Measurements from ENCODE around the gene XXYLT1. TPM values are rescaled to one million over a fixed set of nuclear protein-coding genes. Genes with fewer than 3 reads are reported as not detected.
A peak's percentile ranks its signal among the peaks of the same experiment; 100 is the strongest.
"Not testable (repeated sequence)": the region's sequence is repeated elsewhere in the genome, so short reads cannot be mapped to it uniquely, and the experiment has no call there.

The XXYLT1 gene
- total and polyA plus RNA-seq, 9 donors: 17.2 to 30.7 (median 23.9) TPM

DNA sequence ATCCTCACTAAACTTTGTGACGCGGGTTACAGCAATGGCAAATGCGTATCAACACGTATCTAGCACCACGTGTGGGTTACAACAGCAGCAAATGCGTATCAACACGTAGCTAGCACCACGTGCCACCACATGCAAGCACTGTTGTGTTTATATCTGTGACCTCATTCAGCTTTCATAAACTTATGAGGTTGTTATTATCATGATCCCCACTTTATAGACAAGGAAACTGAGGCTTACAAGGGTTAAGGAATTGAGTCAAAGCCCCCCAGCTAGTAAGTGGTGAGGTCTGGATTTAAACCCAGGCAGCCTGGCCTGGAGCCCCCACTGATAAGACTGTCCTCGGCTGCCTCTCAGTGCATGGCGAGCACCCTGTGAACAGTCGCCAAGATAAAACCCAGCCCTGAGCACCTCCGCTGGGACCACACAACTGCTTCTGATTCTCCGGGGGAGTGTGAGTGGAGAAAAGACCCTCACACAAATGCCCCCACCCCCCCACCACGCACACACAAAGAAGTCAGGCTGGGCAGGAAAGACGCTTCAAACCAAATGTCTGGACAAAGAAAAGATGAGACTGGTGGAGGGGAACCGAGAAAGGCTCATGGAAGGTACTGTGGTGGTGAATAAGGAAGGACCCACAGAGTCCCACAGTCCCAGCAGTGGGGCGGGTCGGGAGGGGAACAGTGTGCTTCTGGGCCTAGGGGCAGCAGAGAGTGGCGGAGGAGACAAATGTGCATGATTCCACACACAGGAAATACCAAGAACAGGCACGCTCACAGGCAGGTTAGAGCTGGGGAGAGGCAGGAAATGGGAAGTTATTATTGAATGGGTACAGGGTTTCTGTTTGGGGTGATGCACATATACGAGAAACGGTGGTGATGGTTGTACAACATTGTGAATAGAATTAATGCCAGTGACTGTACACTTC, 173.4 kb downstream of the XXYLT1 start:
- Histone ChIP-seq H3K27me3 (ENCODE audit: control insufficient read depth, insufficient read depth, low read length) (no peaks in the 10 kb centered on the region), H3K9me3 (replicated peaks; ENCODE audit: control insufficient read depth, low read depth, low read length) (no peaks in the 10 kb centered on the region), H3K4me3 (ENCODE audit: low read length) (no peak overlapping the region), H3K36me3 (ENCODE audit: control insufficient read depth, insufficient read depth, low read length) (no peaks in the 10 kb centered on the region), H3K4me1 (ENCODE audit: control insufficient read depth, insufficient read depth, low read length) (peaks cover 29% of the 10 kb centered on the region), H3K27ac (ENCODE audit: low read length) (no peak overlapping the region)
- 89% methylated on average over 10 of the region's 22 CpGs for WGBS (ENCODE audit: insufficient coverage)
- DNase-seq: no peak

DNA sequence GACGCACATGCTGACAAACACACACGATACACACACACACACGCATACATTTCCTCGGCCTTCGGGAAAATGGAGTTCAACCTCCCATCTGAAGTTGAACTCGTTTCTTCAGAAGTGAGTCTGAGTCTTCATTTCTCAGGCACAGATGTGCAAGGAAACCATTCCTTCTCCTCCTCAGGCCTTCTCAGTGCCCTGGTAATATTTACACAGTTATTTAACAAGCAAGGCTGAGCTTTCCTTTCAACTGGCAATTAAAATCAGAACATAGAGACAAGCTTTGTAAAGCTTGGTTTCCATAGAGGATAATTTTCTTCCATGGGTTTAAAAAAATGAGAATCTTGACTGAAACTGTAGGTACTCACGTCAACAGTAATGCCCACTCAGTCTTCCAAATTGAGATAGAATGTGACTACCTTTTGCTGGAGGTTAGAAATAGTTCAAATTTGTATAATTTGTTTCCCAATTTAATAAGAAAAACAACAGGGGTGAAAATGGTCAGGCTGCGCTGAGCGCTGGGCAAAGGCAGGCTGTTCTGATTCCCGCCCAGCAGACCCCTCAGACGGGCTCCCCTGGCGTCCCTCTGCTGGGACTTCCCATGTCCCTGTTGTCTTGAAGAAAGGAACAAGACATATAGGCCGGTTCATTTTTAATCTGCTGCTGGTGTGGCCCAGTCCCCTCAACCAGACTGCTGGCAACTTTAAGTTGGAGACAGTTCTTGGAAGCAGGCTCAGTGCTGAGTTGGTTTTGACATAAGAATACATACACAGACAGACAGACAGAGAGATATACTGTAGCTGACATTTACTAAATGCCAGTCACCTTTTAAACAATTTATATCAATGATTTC, 174.3 kb downstream of the XXYLT1 start:
- Histone ChIP-seq H3K9me3 (replicated peaks; ENCODE audit: control insufficient read depth, low read depth, low read length) (no peaks in the 10 kb centered on the region), H3K27ac (ENCODE audit: low read length) (no peak overlapping the region), H3K36me3 (ENCODE audit: control insufficient read depth, insufficient read depth, low read length) (no peaks in the 10 kb centered on the region), H3K4me3 (ENCODE audit: low read length) (no peak overlapping the region), H3K27me3 (ENCODE audit: control insufficient read depth, insufficient read depth, low read length) (no peaks in the 10 kb centered on the region), H3K4me1 (ENCODE audit: control insufficient read depth, insufficient read depth, low read length) (peaks cover 29% of the 10 kb centered on the region)
- WGBS (ENCODE audit: insufficient coverage): 97% methylated on average over 11 of the region's 13 CpGs
- DNase-seq: no peak

DNA sequence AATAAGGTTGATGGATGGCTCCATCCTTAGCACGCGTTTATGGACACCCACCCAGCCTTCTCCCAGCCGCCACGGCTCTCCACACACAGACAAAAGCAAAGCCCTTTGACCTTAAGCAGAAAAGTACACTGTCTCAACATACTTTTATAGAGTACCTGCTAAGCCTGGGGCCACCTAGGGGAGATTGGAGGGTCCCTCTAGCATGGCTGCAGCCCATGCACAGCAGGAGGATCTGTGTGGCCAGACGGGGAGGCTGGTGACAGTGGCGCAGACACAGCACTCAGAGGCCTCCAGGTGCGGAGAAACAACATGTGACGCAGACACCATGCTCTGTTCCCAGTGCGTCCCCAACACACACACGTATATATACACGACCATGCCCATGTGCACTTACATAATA, 174.9 kb downstream of the XXYLT1 start:
- WGBS (ENCODE audit: insufficient coverage): 96% methylated on average over 4 of the region's 11 CpGs
- DNase-seq: no peak
- no peaks in the 10 kb centered on the region for H3K36me3 ChIP-seq (ENCODE audit: control insufficient read depth, insufficient read depth, low read length)

DNA sequence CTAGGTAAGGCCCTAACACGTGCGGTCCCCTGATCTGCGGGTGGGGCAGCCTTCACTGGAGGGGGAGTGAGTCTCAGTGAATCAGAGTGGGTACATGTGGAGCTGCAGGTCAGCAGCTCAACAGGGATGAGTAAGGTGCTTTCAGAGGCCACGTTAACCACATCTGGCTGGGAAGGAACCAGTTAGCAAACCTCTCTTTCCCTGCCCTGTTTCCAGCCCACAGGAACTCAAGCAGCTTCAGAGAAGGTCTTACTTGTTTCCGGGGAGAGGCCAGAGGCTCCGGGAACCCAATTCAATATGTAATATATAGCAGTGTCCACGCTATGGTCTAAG, 175.3 kb downstream of the XXYLT1 start:
- H3K4me1 ChIP-seq (ENCODE audit: control insufficient read depth, insufficient read depth, low read length): peaks cover 29% of the 10 kb centered on the region
- H3K27me3 ChIP-seq (ENCODE audit: control insufficient read depth, insufficient read depth, low read length): no peaks in the 10 kb centered on the region
- H3K4me3 ChIP-seq (ENCODE audit: low read length): no peak overlapping the region
- DNase-seq: no peak
- H3K27ac ChIP-seq (ENCODE audit: low read length): no peak overlapping the region
- H3K36me3 ChIP-seq (ENCODE audit: control insufficient read depth, insufficient read depth, low read length): no peaks in the 10 kb centered on the region
- H3K9me3 ChIP-seq (replicated peaks; ENCODE audit: control insufficient read depth, low read depth, low read length): no peaks in the 10 kb centered on the region
- 73% methylated on average over 3 of the region's 7 CpGs for WGBS (ENCODE audit: insufficient coverage)

More for the DNA sequence above, 174.9 kb downstream of the XXYLT1 start:
- Histone ChIP-seq H3K27ac (ENCODE audit: low read length) (no peak overlapping the region), H3K27me3 (ENCODE audit: control insufficient read depth, insufficient read depth, low read length) (no peaks in the 10 kb centered on the region), H3K9me3 (replicated peaks; ENCODE audit: control insufficient read depth, low read depth, low read length) (no peaks in the 10 kb centered on the region), H3K4me1 (ENCODE audit: control insufficient read depth, insufficient read depth, low read length) (peaks cover 29% of the 10 kb centered on the region), H3K4me3 (ENCODE audit: low read length) (no peak overlapping the region)

DNA sequence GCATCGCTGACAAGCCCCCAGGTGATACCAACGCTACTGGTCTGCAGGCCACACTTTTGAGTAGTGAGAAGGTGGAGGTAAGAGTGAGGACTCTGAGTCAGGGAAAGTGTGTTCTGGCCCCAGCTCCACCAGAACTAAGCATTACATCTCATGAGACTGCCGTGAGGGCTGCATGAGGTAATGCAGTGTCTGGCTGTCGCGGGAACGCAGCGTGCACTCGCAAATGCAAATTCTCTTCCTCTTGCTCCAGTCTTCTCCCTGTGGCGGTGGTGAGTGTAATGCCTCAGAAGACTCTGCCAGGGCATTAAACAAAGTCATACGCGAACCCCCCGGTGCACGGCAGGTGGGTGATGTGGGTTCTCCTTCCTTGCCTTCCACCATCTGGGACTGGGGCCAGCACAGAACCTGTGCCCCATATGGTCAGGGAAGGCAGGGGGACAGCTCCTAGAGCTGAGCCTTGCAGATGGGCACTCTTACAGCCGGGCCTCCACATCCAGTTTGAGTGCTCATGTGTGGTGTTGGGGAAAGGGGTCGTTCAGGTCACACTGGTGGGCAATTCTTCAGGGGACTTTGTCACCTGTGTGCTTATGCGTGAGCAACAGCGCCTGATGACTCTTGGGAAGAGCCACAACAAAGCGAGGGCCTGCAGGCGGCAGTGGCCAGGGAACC, 175.8 kb downstream of the XXYLT1 start:
- H3K4me1 ChIP-seq (ENCODE audit: control insufficient read depth, insufficient read depth, low read length): peaks cover 29% of the 10 kb centered on the region
- no peaks in the 10 kb centered on the region for H3K9me3 ChIP-seq (replicated peaks; ENCODE audit: control insufficient read depth, low read depth, low read length)
- H3K27ac ChIP-seq (ENCODE audit: low read length): peak overlapping the region; percentile 83
- H3K36me3 ChIP-seq (ENCODE audit: control insufficient read depth, insufficient read depth, low read length): no peaks in the 10 kb centered on the region
- WGBS (ENCODE audit: insufficient coverage): 70% methylated on average over 8 of the region's 19 CpGs
- H3K27me3 ChIP-seq (ENCODE audit: control insufficient read depth, insufficient read depth, low read length): no peaks in the 10 kb centered on the region
- H3K4me3 ChIP-seq (ENCODE audit: low read length): no peak overlapping the region
- peak; percentile 73 for DNase-seq

DNA sequence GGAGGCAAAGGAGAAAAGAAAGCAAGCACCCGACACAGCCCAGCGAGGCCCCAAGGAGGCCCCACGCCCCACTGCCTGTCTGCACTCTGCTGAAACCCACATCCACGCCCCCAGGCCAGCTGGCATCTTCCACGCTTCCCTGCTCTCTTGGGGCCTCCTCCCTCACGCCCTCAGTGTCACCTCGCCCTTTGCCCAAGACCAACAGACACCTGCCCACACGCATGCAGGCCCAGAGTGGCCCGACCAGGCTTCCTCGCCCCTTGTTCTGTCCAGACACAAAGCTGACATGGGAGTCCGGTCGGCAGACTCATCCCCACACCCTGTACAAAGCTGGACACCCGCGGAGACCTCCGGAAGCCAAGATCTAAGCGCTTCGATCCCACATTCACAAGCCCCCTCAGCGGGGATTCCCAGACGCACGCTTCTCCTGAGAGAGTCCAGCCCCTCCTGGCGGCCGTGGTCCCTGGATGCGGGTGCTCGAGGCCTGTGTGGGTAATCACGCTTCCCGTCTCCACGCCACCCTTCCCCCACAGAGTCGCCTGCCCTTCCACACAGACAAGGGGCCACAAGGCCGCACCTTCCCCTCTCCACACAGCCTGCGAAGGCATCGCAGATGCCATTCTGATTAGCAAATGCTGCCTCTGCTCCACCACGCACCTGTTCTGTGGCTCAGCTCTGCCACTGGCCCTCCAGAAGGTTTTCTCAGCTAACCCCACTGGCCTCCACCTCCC, 176.6 kb downstream of the XXYLT1 start:
- Histone ChIP-seq H3K4me3 (ENCODE audit: low read length) (no peak overlapping the region), H3K4me1 (ENCODE audit: control insufficient read depth, insufficient read depth, low read length) (peaks cover 29% of the 10 kb centered on the region), H3K36me3 (ENCODE audit: control insufficient read depth, insufficient read depth, low read length) (no peaks in the 10 kb centered on the region), H3K27me3 (ENCODE audit: control insufficient read depth, insufficient read depth, low read length) (no peaks in the 10 kb centered on the region), H3K27ac (ENCODE audit: low read length) (peak overlapping the region; percentile 83), H3K9me3 (replicated peaks; ENCODE audit: control insufficient read depth, low read depth, low read length) (no peaks in the 10 kb centered on the region)
- no peak for DNase-seq
- 64% methylated on average over 32 of the region's 32 CpGs for WGBS (ENCODE audit: insufficient coverage)

DNA sequence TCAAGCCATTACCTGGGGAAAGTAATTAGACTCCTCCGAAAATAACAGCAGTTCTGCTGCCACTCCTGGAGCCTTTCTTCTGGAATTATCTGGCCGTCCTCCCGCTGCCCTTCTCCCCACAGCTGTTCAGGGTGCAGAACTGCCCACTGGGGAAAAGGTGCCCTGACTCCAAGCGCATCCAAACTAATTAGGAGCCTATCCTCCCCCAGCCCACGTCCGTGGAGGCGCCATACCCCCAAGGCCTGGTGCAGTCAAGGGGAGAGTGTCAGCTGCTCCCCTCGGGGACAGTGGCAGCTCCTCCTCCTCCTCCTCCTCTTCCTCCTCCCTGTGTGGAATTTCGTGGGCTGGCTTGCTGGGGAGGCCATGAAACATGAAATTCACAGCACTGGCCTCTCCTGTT, 177.2 kb downstream of the XXYLT1 start:
- no peaks in the 10 kb centered on the region for H3K9me3 ChIP-seq (replicated peaks; ENCODE audit: control insufficient read depth, low read depth, low read length)
- no peaks in the 10 kb centered on the region for H3K36me3 ChIP-seq (ENCODE audit: control insufficient read depth, insufficient read depth, low read length)
- WGBS (ENCODE audit: insufficient coverage): no CpG with 5 or more reads among the region's 9 CpGs
- peak overlapping the region; percentile 83 for H3K27ac ChIP-seq (ENCODE audit: low read length)
- peaks cover 27% of the 10 kb centered on the region for H3K4me1 ChIP-seq (ENCODE audit: control insufficient read depth, insufficient read depth, low read length)
- no peaks in the 10 kb centered on the region for H3K27me3 ChIP-seq (ENCODE audit: control insufficient read depth, insufficient read depth, low read length)
- DNase-seq: no peak
- no peak overlapping the region for H3K4me3 ChIP-seq (ENCODE audit: low read length)

DNA sequence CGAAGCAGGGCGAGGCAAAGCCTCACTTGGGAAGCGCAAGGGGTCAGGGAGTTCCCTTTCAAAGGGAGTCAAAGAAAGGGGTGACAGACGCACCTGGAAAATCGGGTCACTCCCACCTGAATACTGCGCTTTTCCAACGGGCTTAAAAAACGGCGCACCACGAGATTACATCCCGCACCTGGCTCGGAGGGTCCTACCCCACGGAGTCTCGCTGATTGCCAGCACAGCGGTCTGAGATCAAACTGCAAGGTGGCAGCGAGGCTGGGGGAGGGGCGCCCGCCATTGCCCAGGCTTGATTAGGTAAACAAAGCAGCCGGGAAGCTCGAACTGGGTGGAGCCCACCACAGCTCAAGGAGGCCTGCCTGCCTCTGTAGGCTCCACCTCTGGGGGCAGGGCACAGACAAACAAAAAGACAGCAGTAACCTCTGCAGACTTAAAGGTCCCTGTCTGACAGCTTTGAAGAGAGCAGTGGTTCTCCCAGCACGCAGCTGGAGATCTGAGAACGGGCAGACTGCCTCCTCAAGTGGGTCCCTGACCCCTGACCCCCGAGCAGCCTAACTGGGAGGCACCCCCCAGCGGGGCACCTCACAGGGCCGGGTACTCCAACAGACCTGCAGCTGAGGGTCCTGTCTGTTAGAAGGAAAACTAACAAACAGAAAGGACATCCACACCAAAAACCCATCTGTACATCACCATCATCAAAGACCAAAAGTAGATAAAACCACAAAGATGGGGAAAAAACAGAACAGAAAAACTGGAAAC, 182.9 kb downstream of the XXYLT1 start:
- H3K27me3 ChIP-seq (ENCODE audit: control insufficient read depth, insufficient read depth, low read length); H3K9me3 ChIP-seq (replicated peaks; ENCODE audit: control insufficient read depth, low read depth, low read length); H3K4me3 ChIP-seq (ENCODE audit: low read length); H3K36me3 ChIP-seq (ENCODE audit: control insufficient read depth, insufficient read depth, low read length); H3K4me1 ChIP-seq (ENCODE audit: control insufficient read depth, insufficient read depth, low read length); DNase-seq; H3K27ac ChIP-seq (ENCODE audit: low read length): not testable (repeated sequence)
- WGBS (ENCODE audit: insufficient coverage): 67% methylated on average over 9 of the region's 25 CpGs

DNA sequence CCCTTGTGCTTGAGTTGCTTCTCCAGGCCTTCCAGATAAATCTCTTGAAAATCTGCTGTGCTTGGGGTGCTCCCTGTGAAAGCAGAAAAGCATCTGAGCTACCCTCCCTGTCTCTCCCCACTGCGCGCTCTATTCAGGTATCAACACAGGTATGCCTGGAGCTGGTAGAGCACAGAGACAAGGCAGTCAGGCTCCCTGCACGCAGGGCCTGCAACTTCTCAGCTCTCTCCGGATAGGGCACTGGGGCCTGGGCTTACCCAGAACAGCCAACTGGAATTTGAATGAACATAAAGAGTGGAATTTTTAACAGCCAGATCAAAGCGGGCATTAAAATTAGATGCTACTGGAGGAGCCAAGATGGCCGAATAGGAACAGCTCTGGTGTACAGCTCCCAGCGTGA, 183.6 kb downstream of the XXYLT1 start:
- Histone ChIP-seq H3K9me3 (replicated peaks; ENCODE audit: control insufficient read depth, low read depth, low read length) (no peaks in the 10 kb centered on the region), H3K27ac (ENCODE audit: low read length) (no peak overlapping the region), H3K27me3 (ENCODE audit: control insufficient read depth, insufficient read depth, low read length) (no peaks in the 10 kb centered on the region), H3K36me3 (ENCODE audit: control insufficient read depth, insufficient read depth, low read length) (no peaks in the 10 kb centered on the region), H3K4me3 (ENCODE audit: low read length) (no peak overlapping the region), H3K4me1 (ENCODE audit: control insufficient read depth, insufficient read depth, low read length) (peaks cover 7% of the 10 kb centered on the region)
- no peak for DNase-seq
- WGBS (ENCODE audit: insufficient coverage): 93% methylated on average over 4 of the region's 7 CpGs

Measured in muscle of leg (tissue), 11 donors.